PC-3 (cell line): ENCODE results near the gene AKT1. TPM values are rescaled to one million over a fixed set of nuclear protein-coding genes. Genes with fewer than 3 reads are reported as not detected.

ENCODE experiments used
- ATAC-seq: fragments of 200-7000 bp; cut with Tn5 transposase; 2 replicates; pipeline ENCODE4 v1.9.1; 2020; ENCODE audit warnings: mild to moderate bottlenecking, moderate library complexity
- BruUV-seq: library from RNA; stranded (reverse); fragments of 400-500 nt; replicated peaks from 2 replicates; lab custom pipeline; 2021; lab: Mats Ljungman, UMichigan
- CTCF ChIA-PET: fragments of 300-600 bp; sonication (Branson Sonifier 250); formaldehyde crosslinking; loops from one replicate; lab custom pipeline; 2022; ENCODE audit warnings: antibody characterized with exemption; lab: Charles Lee
- POLR2A ChIA-PET: fragments of 300-600 bp; sonication (Branson Sonifier 250); formaldehyde crosslinking; loops from one replicate; lab custom pipeline; 2022; ENCODE audit warnings: antibody characterized with exemption; ENCODE audit not compliant: unreplicated experiment; lab: Charles Lee
- DNase-seq: peaks from one replicate; pipeline ENCODE4 v3.0.0-alpha.2; 2015
- H2AFZ ChIP-seq: fragments of 300-600 bp; sonication (generic); 2 replicates; pipeline ENCODE4 v1.6.0; 2016; ENCODE audit warnings: antibody characterized with exemption, low read length
- H3F3A ChIP-seq: fragments of 300-600 bp; sonication (generic); one replicate; pipeline ENCODE4 v1.6.0; 2017; ENCODE audit warnings: antibody characterized with exemption, low read length, control low read depth, mild to moderate bottlenecking; ENCODE audit not compliant: unreplicated experiment
- H3K27ac ChIP-seq: fragments of 300-600 bp; sonication (generic); 2 replicates; pipeline ENCODE4 v1.5.1; 2016; ENCODE audit warnings: mild to moderate bottlenecking, low read length
- H3K27me3 ChIP-seq: fragments of 300-600 bp; sonication (generic); 2 replicates; pipeline ENCODE4 v1.6.1; 2016; ENCODE audit warnings: low read length, mixed read lengths
- H3K36me3 ChIP-seq: fragments of 300-600 bp; sonication (generic); 2 replicates; pipeline ENCODE4 v1.6.1; 2016; ENCODE audit warnings: low read depth, mixed run types, low read length, mixed read lengths
- H3K4me1 ChIP-seq: fragments of 300-600 bp; sonication (generic); 2 replicates; pipeline ENCODE4 v1.5.1; 2016; ENCODE audit warnings: low read length; ENCODE audit not compliant: insufficient read depth
- H3K4me2 ChIP-seq: fragments of 300-600 bp; sonication (generic); 2 replicates; pipeline ENCODE4 v1.6.0; 2016; ENCODE audit warnings: low read length
- H3K4me3 ChIP-seq: fragments of 300-600 bp; sonication (generic); 2 replicates; pipeline ENCODE4 v1.5.1; 2016; ENCODE audit warnings: mild to moderate bottlenecking, low read length, mixed read lengths
- H3K79me2 ChIP-seq: fragments of 300-600 bp; sonication (generic); 2 replicates; pipeline ENCODE4 v1.6.1; 2017; ENCODE audit warnings: low read length, mixed read lengths
- H3K9ac ChIP-seq: fragments of 300-600 bp; sonication (generic); 2 replicates; pipeline ENCODE4 v1.6.0; 2016; ENCODE audit warnings: mild to moderate bottlenecking, low read length
- H3K9me2 ChIP-seq: fragments of 300-600 bp; sonication (generic); replicated peaks from 2 replicates; pipeline ENCODE4 v1.6.1; 2016; ENCODE audit warnings: mixed run types, low read length, mixed read lengths
- H3K9me3 ChIP-seq: fragments of 300-600 bp; sonication (generic); 2 replicates; pipeline ENCODE4 v1.6.1; 2016; ENCODE audit warnings: low read length, mixed read lengths
- H4K20me1 ChIP-seq: fragments of 300-600 bp; sonication (generic); 2 replicates; pipeline ENCODE4 v1.6.1; 2016; ENCODE audit warnings: low read length, mixed read lengths
- CTCF ChIP-seq: fragments of 300-600 bp; sonication (generic); conservative IDR thresholded peaks from 2 replicates; pipeline ENCODE4 v1.5.1; 2017; ENCODE audit warnings: antibody characterized with exemption, low read depth, mild to moderate bottlenecking, low read length
- EZH2 ChIP-seq: fragments of 300-600 bp; sonication (generic); IDR thresholded peaks from one replicate; pipeline ENCODE4 v1.6.1; 2017; ENCODE audit warnings: antibody characterized with exemption, mild to moderate bottlenecking, low read length; ENCODE audit not compliant: unreplicated experiment
- EZH2phosphoT487 ChIP-seq: fragments of 300-600 bp; sonication (generic); IDR thresholded peaks from 2 replicates; pipeline ENCODE4 v1.6.1; 2018; ENCODE audit warnings: mild to moderate bottlenecking, antibody characterized with exemption, low read length, borderline replicate concordance
- intact Hi-C: fragments of 100-400 bp; cut with micrococcal nuclease; formaldehyde crosslinking; loops from 2 replicates; pipeline ENCODE4 v1.9.0; 2023
- total RNA-seq: library from RNA; depleted of rRNA; stranded (reverse); fragments of >200 nt; gene quantifications from 2 replicates; pipeline ENCODE4 v1.2.3, GENCODE V29; 2014

AKT1 gene
- total RNA-seq, 1 experiment from 2014 or later: 196 TPM

- ChIA-PET POLR2A (no interaction called here), CTCF (no interaction called here)
- Histone ChIP-seq H3K4me2 (no peak overlapping the region), H3K27me3 (no peaks in the 10 kb centered on the region), H4K20me1 (no peaks in the 10 kb centered on the region), H3K27ac (no peak overlapping the region), H3K4me3 (no peak overlapping the region), H3K9me2 (no peaks in the 10 kb centered on the region), H3K79me2 (peaks cover 12% of the 10 kb centered on the region), H3K4me1 (no peaks in the 10 kb centered on the region), H3K36me3 (no peaks in the 10 kb centered on the region), H3F3A (no peaks in the 10 kb centered on the region), H2AFZ (no peak overlapping the region), H3K9me3 (no peaks in the 10 kb centered on the region), H3K9ac (no peak overlapping the region)
- intact Hi-C loops: no loop called here
- DNase-seq (no peak), ATAC-seq (no peak)
- no TSS peak for BruUV-seq
- TF ChIP-seq EZH2phosphoT487 (no peak), EZH2 (no peak), CTCF (no peak)
Measured at GRCh38 chr14:104783484-104784217, 11.9 kb downstream of the AKT1 start.

GRCh38 chr14:104782808-104783139 lies 12.8 kb downstream of the AKT1 start:
- ChIA-PET POLR2A (no interaction called here), CTCF (no interaction called here)
- no peaks in the 10 kb centered on the region for H3K4me1 ChIP-seq
- H2AFZ ChIP-seq: no peak overlapping the region
- intact Hi-C loops: no loop called here
- H3K9me3 ChIP-seq: no peaks in the 10 kb centered on the region
- H3K4me3 ChIP-seq: no peak overlapping the region
- no peak overlapping the region for H3K9ac ChIP-seq
- no peaks in the 10 kb centered on the region for H3F3A ChIP-seq
- H3K4me2 ChIP-seq: no peak overlapping the region
- peaks cover 3% of the 10 kb centered on the region; the same call in 1 of the 2 replicates for H3K79me2 ChIP-seq
- ATAC-seq (no peak), DNase-seq (no peak)
- TF ChIP-seq EZH2 (no peak), CTCF (no peak), EZH2phosphoT487 (no peak)
- H3K36me3 ChIP-seq: no peaks in the 10 kb centered on the region
- no peaks in the 10 kb centered on the region for H3K27me3 ChIP-seq
- no peak overlapping the region for H3K27ac ChIP-seq
- H3K9me2 ChIP-seq: no peaks in the 10 kb centered on the region
- H4K20me1 ChIP-seq: no peaks in the 10 kb centered on the region
- BruUV-seq: no TSS peak

- DNase-seq (no peak), ATAC-seq (no peak)
- intact Hi-C loops: no loop called here
- no peaks in the 10 kb centered on the region for H4K20me1 ChIP-seq
- no TSS peak for BruUV-seq
- no peaks in the 10 kb centered on the region for H3K9me3 ChIP-seq
- no peaks in the 10 kb centered on the region for H3F3A ChIP-seq
- ChIA-PET CTCF (no interaction called here), POLR2A (no interaction called here)
- H3K9me2 ChIP-seq: no peaks in the 10 kb centered on the region
- no peak overlapping the region for H3K9ac ChIP-seq
- H3K27ac ChIP-seq: no peak overlapping the region
- H3K36me3 ChIP-seq: no peaks in the 10 kb centered on the region
- H3K4me2 ChIP-seq: no peak overlapping the region
- no peak overlapping the region for H3K4me3 ChIP-seq
- no peaks in the 10 kb centered on the region for H3K27me3 ChIP-seq
- H3K4me1 ChIP-seq: no peaks in the 10 kb centered on the region
- H2AFZ ChIP-seq: no peak overlapping the region
- no peaks in the 10 kb centered on the region for H3K79me2 ChIP-seq
- no peak for TF ChIP-seq EZH2
- TF ChIP-seq EZH2phosphoT487: no peak
- no peak for TF ChIP-seq CTCF
Measured at GRCh38 chr14:104782086-104782807, 13.3 kb downstream of the AKT1 start.
